ENCODE data around the gene BAIAP2.

DNA sequence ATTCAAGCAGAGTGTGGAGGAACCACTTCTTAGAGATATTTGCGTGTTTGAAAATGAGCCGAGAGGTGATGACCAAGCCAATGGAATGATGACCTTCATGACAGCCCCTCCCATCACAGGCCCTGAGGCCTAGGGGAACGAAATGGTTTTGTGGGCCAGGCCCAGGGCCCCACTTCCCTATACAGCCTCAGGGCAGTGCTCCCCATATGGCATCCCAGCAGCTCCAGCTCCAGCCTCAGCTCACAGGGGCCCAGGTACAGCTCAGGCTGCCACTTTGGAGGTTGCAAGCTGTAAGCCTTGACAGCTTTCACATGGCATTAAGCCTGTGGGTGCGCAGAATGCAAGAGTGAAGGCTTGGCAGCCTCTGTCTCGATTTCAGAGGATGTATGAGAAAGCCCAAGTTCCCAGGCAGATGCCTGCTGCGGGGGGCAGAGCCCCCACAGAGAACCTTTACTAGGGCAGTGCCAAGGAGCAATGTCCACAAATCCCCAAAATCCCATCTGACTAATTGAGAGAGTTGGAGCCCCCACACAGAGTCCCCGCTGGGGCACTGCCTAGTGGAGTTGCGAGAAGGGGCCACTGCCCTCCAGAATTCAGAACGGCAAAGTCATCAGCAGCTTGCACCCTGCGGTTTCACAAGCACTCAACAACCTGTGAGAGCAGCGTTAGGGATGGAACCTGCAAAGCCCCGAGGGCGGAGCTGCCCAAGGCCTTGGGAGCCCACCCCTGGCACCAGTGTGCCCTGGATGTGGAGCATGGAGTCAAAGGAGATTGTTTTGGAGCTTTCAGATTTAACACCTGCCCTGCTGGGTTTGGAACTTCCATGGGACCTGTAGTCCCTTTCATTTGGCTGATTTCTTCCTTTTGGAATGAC lies 22.1 kb upstream of the BAIAP2 start:
- TF ChIP-seq, protein P1, sequence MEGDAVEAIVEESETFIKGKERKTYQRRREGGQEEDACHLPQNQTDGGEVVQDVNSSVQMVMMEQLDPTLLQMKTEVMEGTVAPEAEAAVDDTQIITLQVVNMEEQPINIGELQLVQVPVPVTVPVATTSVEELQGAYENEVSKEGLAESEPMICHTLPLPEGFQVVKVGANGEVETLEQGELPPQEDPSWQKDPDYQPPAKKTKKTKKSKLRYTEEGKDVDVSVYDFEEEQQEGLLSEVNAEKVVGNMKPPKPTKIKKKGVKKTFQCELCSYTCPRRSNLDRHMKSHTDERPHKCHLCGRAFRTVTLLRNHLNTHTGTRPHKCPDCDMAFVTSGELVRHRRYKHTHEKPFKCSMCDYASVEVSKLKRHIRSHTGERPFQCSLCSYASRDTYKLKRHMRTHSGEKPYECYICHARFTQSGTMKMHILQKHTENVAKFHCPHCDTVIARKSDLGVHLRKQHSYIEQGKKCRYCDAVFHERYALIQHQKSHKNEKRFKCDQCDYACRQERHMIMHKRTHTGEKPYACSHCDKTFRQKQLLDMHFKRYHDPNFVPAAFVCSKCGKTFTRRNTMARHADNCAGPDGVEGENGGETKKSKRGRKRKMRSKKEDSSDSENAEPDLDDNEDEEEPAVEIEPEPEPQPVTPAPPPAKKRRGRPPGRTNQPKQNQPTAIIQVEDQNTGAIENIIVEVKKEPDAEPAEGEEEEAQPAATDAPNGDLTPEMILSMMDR (IDR thresholded peaks at IDR 0.05): no peak
- TF ChIP-seq POLR2A (IDR thresholded peaks at IDR 0.05): no peak
- no peak for TF ChIP-seq POLR2AphosphoS5 (IDR thresholded peaks at IDR 0.05)
